Activated CD4-positive, alpha-beta T cell treated with anti-CD3 and anti-CD28 coated beads, Interleukin-10, Interleukin-2, amounts not matched to agents 100 ng/mL and 50 ng/mL, durations not matched to agents 16 hours and 8 hours (primary cell): ENCODE results near the gene TFCP2.
A peak's percentile ranks its signal among the peaks of the same experiment; 100 is the strongest.

Source experiments
- DNase-seq: peaks from one replicate; pipeline ENCODE4 v3.0.0-alpha.2; 2020

TFCP2 gene

DNA sequence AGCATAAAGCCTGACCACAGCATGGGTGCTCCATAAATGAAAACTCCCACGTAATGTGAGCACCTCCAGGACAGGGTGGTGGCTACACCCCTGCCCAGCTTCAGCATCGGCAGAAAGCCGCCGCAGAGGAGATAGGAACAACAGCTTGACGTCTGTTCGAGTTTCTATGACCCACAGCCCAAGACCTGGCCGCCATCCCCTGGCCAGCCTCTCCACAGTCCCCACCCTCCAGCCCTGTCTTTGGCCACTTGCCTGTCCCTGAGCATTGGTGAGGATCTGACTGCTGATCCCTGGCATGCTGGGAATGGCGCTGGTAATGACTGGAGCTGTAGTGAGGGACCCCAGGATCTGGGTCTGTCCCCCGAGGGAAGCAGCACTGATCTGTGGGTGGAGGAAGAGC, 23.6 kb upstream of the TFCP2 start:
- no peak for DNase-seq

DNA sequence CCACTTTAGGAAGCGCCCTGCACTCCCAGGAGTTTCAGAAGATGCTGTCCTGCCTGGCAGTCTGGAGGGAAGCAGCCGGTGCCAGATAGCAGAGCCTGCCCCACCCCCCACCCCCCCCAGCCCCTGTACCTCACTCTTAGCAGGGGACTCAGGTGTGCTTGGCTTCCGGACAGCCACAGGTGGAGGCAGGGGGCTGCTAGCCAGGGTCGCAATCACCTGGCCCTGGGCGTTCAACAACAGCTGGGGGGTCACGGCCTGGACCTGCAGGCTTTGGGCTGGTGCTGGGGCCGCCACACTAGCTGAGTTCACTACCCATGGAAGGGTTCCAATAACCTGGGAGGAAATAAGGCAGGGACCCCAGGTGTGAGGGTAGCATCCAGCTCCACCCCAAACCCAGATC, 22.9 kb upstream of the TFCP2 start:
- no peak for DNase-seq

- DNase-seq, result no peak
Measured at GRCh38 chr12:51192284-51192671, 19.3 kb upstream of the TFCP2 start.

DNA sequence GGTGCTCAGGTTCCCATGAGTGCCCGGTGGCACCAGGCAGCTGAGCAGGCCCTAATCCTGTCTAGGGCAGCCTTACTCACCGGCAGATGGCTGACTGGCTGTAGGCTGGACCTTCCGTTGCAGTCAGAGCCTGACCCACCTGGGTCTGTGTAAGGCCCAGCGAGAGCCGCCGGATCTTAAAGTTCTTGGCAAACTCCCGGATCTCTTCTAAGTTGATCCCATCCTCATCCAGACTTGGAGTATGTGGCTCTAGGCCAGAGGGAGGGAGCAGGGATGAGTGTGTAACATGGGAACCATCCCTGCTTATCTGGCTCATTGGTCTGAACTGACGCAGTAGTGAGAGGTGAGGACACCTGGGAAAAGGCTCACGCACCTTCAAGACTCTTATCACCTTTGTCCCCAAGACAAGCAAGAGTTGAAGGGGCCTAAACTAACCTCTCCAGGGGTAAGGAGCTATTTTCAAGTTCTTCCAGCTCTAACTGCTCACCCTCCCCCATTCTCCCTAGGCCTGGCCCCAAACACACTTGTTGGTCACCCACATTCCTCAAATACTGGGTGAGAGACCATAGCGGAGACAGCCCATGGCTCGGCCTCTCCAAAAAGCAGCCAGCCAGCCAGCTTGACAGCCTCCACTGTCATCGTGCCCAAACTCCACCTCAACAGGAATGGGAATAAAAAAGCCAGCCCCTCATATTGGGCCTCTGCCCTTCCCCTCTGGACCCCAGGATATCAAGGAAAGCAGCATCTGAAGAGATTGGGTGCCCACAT, 18.8 kb upstream of the TFCP2 start:
- DNase-seq, result no peak

DNA sequence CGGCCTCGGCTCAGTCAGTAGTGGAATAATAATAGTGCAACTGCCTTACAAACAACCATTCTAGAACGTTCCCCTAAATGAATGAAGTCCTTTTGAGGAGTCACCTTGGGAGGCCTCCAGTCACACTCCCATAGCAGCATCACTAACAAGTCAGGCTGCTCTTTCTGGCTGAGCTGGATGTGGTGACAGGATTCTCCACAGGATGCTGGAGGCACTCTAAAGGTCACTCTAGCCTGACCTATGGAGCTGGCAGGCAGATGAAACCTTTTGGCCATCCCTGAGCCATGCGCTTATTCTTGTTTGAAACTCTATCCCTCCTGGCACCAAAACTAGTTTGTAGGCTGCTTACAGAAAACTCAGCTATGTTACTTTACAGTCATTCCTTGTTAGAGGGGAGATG, 17.9 kb upstream of the TFCP2 start:
- no peak for DNase-seq

DNA sequence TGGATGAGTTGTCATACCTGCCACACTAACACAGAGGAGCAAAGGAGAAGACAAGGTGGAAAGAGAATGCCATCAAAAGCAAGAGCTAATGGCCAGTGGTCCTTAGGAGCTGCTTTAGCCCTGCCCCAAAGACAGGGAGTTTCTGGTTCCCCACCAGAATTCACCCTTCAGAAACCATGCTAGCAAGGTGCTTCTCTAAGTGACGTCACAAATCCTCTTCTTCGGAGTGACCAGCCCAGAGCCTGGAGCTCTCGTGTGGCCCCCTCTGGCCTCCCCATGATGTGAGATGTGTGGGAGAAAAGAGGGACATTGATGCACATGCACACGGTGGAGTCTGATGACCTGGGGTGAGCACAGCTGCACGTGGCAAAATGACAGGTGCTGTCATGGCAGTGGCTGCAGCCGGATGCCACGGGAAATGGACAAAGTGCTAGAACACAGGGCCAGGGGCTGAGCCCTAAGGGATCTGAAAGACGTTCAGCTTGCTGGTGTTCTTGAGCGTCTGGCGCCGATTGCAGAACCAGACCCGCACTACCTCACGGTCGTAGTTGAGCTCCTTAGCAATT, 16.9 kb upstream of the TFCP2 start:
- no peak for DNase-seq

- DNase-seq, result no peak
Measured at GRCh38 chr12:51188359-51189051, 15.6 kb upstream of the TFCP2 start.

GRCh38 chr12:51187370-51187987, 14.5 kb upstream of the TFCP2 start:
- no peak for DNase-seq

DNA sequence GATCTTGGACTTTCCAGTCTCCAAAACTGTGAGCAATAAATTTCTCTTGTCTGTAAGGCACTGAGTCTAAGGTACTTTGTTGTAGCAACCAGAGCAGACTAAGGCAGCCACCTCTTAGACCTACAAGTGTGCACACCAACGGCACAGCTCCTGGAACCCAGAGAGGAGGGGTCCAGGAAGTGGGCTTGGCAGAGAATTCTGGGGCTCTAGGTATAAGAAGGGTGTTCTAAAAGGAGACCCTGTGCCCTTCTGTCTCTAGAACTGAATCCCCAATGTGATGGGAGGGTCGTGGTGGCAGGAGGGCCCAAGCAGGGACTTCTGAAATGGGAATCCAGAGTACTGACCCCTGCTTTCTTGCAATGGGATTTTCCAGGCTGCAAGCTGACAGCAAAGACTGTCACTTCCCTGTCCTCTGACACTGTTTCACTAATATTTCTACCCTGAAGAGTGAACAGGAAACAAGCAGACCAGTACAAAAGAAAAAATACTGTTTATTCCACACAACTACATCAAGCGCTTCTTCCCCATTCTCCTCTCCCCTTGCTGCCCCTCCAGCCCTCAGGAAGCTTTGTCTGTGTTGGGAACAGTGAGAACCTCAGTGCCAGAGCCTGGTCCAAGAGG, 13.6 kb upstream of the TFCP2 start:
- no peak for DNase-seq

DNA sequence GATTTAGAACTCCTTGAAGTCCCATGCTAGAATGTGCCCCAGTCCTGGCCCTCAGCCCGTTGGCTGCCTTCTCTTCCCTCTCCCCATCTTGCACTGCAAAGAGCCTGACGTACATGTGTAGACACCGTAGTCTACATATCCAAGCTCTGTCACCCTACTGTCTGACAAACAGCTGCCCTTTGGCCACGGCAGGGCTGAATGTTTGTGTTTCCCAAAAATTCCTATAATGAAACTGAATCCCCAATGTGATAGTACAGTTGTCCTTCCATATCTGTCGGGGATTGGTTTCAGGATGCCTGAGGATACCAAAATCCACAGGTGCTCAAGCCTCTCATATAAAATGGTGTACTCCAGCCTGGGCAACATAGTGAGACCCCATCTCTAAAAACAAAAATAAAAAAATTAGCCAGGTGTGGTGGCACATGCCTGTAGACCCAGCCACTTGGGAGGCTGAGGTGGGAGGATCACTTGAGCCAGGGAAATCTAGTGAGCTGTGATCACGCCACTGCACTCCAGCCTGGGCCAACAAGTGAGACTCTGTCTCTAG, 12.3 kb upstream of the TFCP2 start:
- no peak for DNase-seq

- no peak for DNase-seq
Measured at GRCh38 chr12:51183816-51184215, 10.9 kb upstream of the TFCP2 start.

GRCh38 chr12:51183349-51183748, 10.4 kb upstream of the TFCP2 start:
- no peak for DNase-seq

GRCh38 chr12:51181558-51181957, 8.6 kb upstream of the TFCP2 start:
- DNase-seq, result no peak

DNA sequence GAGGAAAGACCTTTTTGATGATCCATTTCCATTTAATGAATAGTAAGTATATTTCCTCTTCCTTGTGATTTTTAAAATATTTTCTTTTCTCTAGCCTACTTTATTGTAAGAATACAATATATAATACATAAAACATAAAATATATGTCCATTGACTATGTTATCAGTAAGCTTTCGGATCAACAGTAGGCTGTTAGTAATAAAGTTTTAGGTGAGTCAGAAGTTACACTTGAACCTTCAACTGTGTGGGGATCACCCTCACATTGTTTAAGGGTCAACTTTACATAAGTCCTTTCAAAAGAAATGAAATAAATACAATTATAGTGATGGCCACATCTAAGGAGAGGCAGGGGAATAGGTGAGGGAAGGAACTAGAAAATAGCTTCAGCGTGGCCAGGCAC, 5.0 kb upstream of the TFCP2 start:
- DNase-seq, result no peak

GRCh38 chr12:51174501-51174900, 1.6 kb upstream of the TFCP2 start:
- no peak for DNase-seq

GRCh38 chr12:51171884-51172514, 936 bp downstream of the TFCP2 start:
- peak; percentile 25 for DNase-seq

- DNase-seq, result no peak
Measured at GRCh38 chr12:51163795-51164194, 9.1 kb downstream of the TFCP2 start.

- no peak for DNase-seq
Measured at GRCh38 chr12:51162217-51162616, 10.7 kb downstream of the TFCP2 start.

DNA sequence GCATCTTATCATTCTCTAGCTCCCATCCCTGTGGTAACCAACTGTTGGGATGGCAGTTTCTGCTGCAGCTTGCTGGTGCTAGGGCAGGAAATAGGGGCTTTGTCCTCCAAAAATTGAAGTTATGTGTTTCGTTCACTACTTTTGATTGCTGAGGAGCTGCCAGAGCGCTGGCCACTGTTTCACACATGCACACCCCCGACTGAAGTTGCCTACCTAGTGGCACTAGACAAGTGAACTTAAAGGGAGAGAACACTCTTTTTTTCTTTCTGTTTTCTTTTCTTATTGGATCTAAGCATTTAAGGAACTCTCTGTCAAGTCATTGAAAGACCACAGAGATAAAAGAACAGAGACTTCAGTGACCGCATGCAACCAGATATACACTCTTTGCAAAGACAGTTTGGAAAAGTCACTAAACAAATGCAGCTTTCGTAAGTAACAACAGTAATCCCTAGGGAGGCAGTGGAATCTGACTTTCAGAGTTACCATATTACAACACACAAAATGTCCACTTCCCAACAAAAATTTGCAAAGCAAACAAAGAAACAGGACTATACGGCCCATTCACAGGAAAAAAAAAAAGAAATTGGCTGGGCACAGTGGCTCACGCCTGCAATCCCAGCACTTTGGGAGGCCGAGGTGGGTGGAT, 12.0 kb downstream of the TFCP2 start:
- DNase-seq, result no peak

GRCh38 chr12:51156245-51156765, 16.6 kb downstream of the TFCP2 start:
- DNase-seq, result no peak

DNA sequence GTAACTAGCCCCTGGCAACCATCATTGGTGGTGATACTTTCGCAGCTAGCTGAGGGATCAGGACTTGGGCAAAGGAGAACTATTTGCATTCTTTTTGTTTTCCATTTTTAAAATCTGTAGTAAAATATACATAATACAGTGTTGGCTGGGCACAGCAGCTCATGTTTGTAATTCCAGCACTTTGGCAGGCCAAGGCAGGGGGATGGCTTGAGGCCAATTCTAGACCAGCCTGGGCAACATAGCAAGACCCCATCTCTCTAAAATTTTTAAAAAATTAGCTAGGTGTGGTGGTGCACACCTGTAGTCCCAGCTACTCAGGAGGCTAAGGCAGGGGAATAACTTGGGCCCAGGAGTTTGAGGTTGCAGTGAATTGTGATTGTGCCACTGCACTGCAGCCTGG, 20.0 kb downstream of the TFCP2 start:
- no peak for DNase-seq

DNA sequence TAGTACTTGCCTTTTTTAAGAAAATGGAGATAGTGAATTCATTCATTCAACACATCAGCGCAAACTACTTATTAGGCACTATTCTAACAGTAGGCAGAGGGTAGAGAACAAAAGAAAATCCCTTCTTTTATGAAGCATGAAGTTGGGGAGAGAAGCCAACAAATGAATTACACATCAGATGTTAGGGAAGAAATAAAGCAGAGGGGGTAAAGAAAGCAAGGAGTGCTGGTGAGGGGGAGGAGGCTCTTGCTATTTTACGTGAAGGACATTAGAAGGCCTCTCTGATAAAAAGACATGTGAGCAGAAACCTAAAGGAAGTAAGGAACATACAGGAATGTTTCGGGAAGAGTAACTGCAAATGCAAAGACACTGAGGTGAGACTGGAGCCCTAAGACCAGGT, 22.2 kb downstream of the TFCP2 start:
- DNase-seq, result no peak
